ENCODE measurements around the gene OR4P4. TPM values are rescaled to one million over a fixed set of nuclear protein-coding genes. Genes with fewer than 3 reads are reported as not detected.

The OR4P4 gene
- not detected for polyA plus RNA-seq (2013, experiment 1 of 2)
- polyA plus RNA-seq (2013, experiment 2 of 2) = not detected

DNA sequence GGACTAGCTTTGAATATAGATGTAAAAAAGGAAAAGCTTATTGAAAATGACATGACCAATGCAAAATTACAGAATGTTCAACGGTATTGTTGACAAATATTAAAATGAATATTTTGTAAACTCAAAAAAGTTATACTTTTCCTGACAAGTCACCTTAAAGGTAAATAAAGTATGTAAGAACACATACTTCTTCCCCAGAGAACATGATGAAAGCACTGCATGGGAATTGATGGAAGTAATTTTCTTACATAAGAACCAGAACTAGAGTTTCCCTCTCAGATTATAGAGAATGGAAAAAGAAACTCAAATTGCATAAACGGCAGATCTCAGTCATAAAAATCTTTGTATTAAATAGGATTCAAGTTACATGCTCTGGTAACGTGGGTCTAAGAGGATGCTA, at the start of gene OR4P4:
OR4P4 (plus strand) TSS at position 301 of the 400 bp plus-strand sequence.
- no peaks in the 10 kb centered on the region for H3K79me1 ChIP-seq (ENCODE audit: low read depth, low read length)
- no peak within 1 kb of the TSS for H3K14ac ChIP-seq (ENCODE audit: low read length)
- H2BK15ac ChIP-seq (ENCODE audit: low read length) = no peak within 1 kb of the TSS
- no peak within 1 kb of the TSS for H2AFZ ChIP-seq (ENCODE audit: low read length)
- no peak within 1 kb of the TSS for H3K23ac ChIP-seq (ENCODE audit: low read depth, low read length, poor library complexity)
- H3K4me2 ChIP-seq (ENCODE audit: insufficient read depth, low read length, poor library complexity, severe bottlenecking) = no peak within 1 kb of the TSS
- H3K9me3 ChIP-seq (replicated peaks in 1 of 2; ENCODE audit: control insufficient read depth in 2 of 2, insufficient read depth in 1 of 2, low read depth in 1 of 2, low read length in 2 of 2) = peaks cover 0 to 1% of the 10 kb centered on the region in 2 donors
- no peak within 1 kb of the TSS for H2AK5ac ChIP-seq (ENCODE audit: low read depth, low read length)
- H3K27ac ChIP-seq (replicated peaks; ENCODE audit: low read length) = no peak within 1 kb of the TSS
- H3K4me1 ChIP-seq (ENCODE audit: control insufficient read depth in 2 of 2, insufficient read depth in 1 of 2, low read depth in 1 of 2, low read length in 2 of 2) = no peaks in the 10 kb centered on the region
- H2BK5ac ChIP-seq (ENCODE audit: low read length) = no peak within 1 kb of the TSS
- no peak within 1 kb of the TSS for H2BK12ac ChIP-seq (ENCODE audit: low read length)
- H3K4ac ChIP-seq (ENCODE audit: low read length) = no peak within 1 kb of the TSS
- no CpG with 5 or more reads among the region's 3 CpGs for WGBS, 2 donors (ENCODE audit: extremely low coverage in 2 of 2, insufficient read length in 2 of 2, insufficient replicate concordance in 1 of 2)
- no peak within 1 kb of the TSS for H4K8ac ChIP-seq (ENCODE audit: low read depth, low read length)
- H3K27me3 ChIP-seq (ENCODE audit: control insufficient read depth in 3 of 3, insufficient read depth in 3 of 3, low read depth in 1 of 3, low read length in 3 of 3) = no peaks in the 10 kb centered on the region
- no peak within 1 kb of the TSS for H2BK120ac ChIP-seq (ENCODE audit: low read depth, low read length)
- no peak within 1 kb of the TSS for H4K91ac ChIP-seq (ENCODE audit: low read depth, low read length, poor library complexity)
- H3K4me3 ChIP-seq (ENCODE audit: low read length in 2 of 2) = no peak within 1 kb of the TSS
- no peaks in the 10 kb centered on the region for H3K36me3 ChIP-seq (replicated peaks in 1 of 2; ENCODE audit: control insufficient read depth in 2 of 2, insufficient read depth in 2 of 2, low read length in 2 of 2)
- H3K9ac ChIP-seq (ENCODE audit: low read depth, low read length, poor library complexity) = no peak within 1 kb of the TSS
- no peak for DNase-seq (ENCODE audit: low spot score)
- H3K18ac ChIP-seq (ENCODE audit: low read length) = no peak within 1 kb of the TSS

DNA sequence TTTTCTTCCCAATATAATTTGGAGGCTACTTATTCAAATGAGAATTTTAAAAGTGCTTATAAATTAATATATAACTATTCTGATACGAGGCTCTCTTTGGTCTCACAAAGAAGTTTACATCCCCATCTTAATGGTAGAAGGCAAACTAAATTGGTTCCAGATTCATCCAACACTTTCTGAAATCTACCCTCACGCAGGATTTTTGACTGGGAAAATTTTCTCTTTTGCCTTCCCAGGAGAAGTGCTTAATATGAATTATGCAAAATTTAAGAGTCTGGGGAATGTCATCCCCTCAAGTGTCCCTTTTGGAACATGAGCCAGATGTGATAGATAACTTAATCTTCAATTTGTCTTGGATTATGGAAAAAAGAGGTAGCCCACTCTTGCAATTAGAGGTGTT, 27.4 kb upstream of the OR4P4 start, which contains the start of gene OR4C11:
OR4C11 (minus strand) TSS at position 101 of the 400 bp plus-strand sequence. CDS start 3,272 bp downstream, outside the sequence.
- DNase-seq (ENCODE audit: low spot score) = no peak
- Histone ChIP-seq H2BK5ac (ENCODE audit: low read length) (no peak within 1 kb of the TSS), H2BK12ac (ENCODE audit: low read length) (no peak within 1 kb of the TSS), H3K4me2 (ENCODE audit: insufficient read depth, low read length, poor library complexity, severe bottlenecking) (no peak within 1 kb of the TSS), H3K9ac (ENCODE audit: low read depth, low read length, poor library complexity) (no peak within 1 kb of the TSS), H3K23ac (ENCODE audit: low read depth, low read length, poor library complexity) (no peak within 1 kb of the TSS), H4K91ac (ENCODE audit: low read depth, low read length, poor library complexity) (no peak within 1 kb of the TSS), H3K9me3 (replicated peaks in 1 of 2; ENCODE audit: control insufficient read depth in 2 of 2, insufficient read depth in 1 of 2, low read depth in 1 of 2, low read length in 2 of 2) (no peaks in the 10 kb centered on the region), H3K27ac (replicated peaks; ENCODE audit: low read length) (no peak within 1 kb of the TSS), H2AFZ (ENCODE audit: low read length) (no peak within 1 kb of the TSS), H3K27me3 (ENCODE audit: control insufficient read depth in 3 of 3, insufficient read depth in 3 of 3, low read depth in 1 of 3, low read length in 3 of 3) (no peaks in the 10 kb centered on the region), H3K4me3 (ENCODE audit: low read length in 2 of 2) (no peak within 1 kb of the TSS), H4K8ac (ENCODE audit: low read depth, low read length) (no peak within 1 kb of the TSS), H3K36me3 (replicated peaks in 1 of 2; ENCODE audit: control insufficient read depth in 2 of 2, insufficient read depth in 2 of 2, low read length in 2 of 2) (no peaks in the 10 kb centered on the region), H3K14ac (ENCODE audit: low read length) (no peak within 1 kb of the TSS), H3K4ac (ENCODE audit: low read length) (no peak within 1 kb of the TSS), H3K18ac (ENCODE audit: low read length) (no peak within 1 kb of the TSS), H2BK120ac (ENCODE audit: low read depth, low read length) (no peak within 1 kb of the TSS), H3K4me1 (ENCODE audit: control insufficient read depth in 2 of 2, insufficient read depth in 1 of 2, low read depth in 1 of 2, low read length in 2 of 2) (no peaks in the 10 kb centered on the region), H2AK5ac (ENCODE audit: low read depth, low read length) (no peak within 1 kb of the TSS), H2BK15ac (ENCODE audit: low read length) (no peak within 1 kb of the TSS), H3K79me1 (ENCODE audit: low read depth, low read length) (no peaks in the 10 kb centered on the region)
- WGBS, 2 donors (ENCODE audit: extremely low coverage in 2 of 2, insufficient read length in 2 of 2, insufficient replicate concordance in 1 of 2) = no CpG with 5 or more reads among the region's 2 CpGs

DNA sequence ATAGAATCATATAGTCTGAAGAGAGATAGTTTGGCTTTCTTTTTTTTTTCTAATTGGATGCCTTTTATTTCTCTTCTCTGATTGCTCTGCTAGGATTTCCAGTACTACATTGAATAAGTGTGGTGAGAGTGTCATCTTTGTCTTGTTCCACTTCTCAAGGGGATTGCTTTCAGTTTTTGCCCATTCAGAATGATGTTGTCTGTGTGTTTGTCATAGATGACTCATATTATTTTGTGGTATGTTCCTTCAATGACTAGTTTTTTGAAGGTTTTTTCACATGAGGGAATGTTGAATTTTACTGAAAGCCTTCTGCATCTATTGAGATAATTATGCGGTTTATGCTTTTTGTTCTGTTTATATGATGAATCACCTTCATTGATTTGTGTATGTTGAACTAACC, 10.4 kb upstream of the OR4P4 start:
- no peak overlapping the region for H4K91ac ChIP-seq (ENCODE audit: low read depth, low read length, poor library complexity)
- no peaks in the 10 kb centered on the region for H3K79me1 ChIP-seq (ENCODE audit: low read depth, low read length)
- H3K9ac ChIP-seq (ENCODE audit: low read depth, low read length, poor library complexity) = no peak overlapping the region
- no peak overlapping the region for H2BK120ac ChIP-seq (ENCODE audit: low read depth, low read length)
- no peak overlapping the region for H3K14ac ChIP-seq (ENCODE audit: low read length)
- H3K4me3 ChIP-seq (ENCODE audit: low read length in 2 of 2) = no peak overlapping the region
- H3K18ac ChIP-seq (ENCODE audit: low read length) = no peak overlapping the region
- H3K23ac ChIP-seq (ENCODE audit: low read depth, low read length, poor library complexity) = no peak overlapping the region
- H3K27me3 ChIP-seq (ENCODE audit: control insufficient read depth in 3 of 3, insufficient read depth in 3 of 3, low read depth in 1 of 3, low read length in 3 of 3) = no peaks in the 10 kb centered on the region
- H3K4ac ChIP-seq (ENCODE audit: low read length) = no peak overlapping the region
- H2BK5ac ChIP-seq (ENCODE audit: low read length) = no peak overlapping the region
- H2AK5ac ChIP-seq (ENCODE audit: low read depth, low read length) = no peak overlapping the region
- H3K4me2 ChIP-seq (ENCODE audit: insufficient read depth, low read length, poor library complexity, severe bottlenecking) = no peak overlapping the region
- H2BK12ac ChIP-seq (ENCODE audit: low read length) = no peak overlapping the region
- no peak overlapping the region for H2AFZ ChIP-seq (ENCODE audit: low read length)
- WGBS, 2 donors (ENCODE audit: extremely low coverage in 2 of 2, insufficient read length in 2 of 2, insufficient replicate concordance in 1 of 2) = no CpG with 5 or more reads among the region's 1 CpG
- no peak overlapping the region for H3K27ac ChIP-seq (replicated peaks; ENCODE audit: low read length)
- H3K4me1 ChIP-seq (ENCODE audit: control insufficient read depth in 2 of 2, insufficient read depth in 1 of 2, low read depth in 1 of 2, low read length in 2 of 2) = no peaks in the 10 kb centered on the region
- no peak overlapping the region for H2BK15ac ChIP-seq (ENCODE audit: low read length)
- no peaks in the 10 kb centered on the region for H3K36me3 ChIP-seq (replicated peaks in 1 of 2; ENCODE audit: control insufficient read depth in 2 of 2, insufficient read depth in 2 of 2, low read length in 2 of 2)
- DNase-seq (ENCODE audit: low spot score) = no peak
- H4K8ac ChIP-seq (ENCODE audit: low read depth, low read length) = no peak overlapping the region
- H3K9me3 ChIP-seq (replicated peaks in 1 of 2; ENCODE audit: control insufficient read depth in 2 of 2, insufficient read depth in 1 of 2, low read depth in 1 of 2, low read length in 2 of 2) = peaks cover 0 to 4% of the 10 kb centered on the region in 2 donors

DNA sequence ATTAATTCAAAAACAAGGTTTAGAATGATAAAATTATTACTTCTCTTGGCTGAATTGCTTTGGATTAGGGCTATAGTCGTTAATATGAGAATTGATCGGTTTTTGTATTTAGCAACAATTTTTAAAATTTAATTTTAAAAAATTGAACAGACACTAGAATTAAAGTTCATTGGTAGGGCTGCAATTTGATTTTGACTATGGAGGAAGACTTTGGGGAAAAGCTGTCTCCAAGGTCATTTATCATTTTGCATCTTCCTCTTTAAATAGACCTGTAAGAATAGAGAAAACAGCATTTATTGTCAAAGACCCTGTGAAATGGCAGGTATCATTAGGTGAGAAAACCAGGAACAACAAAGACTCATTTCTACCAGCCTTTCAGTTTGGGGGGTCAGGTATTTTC, 13.1 kb downstream of the OR4P4 start, which contains the start of gene OR4S2:
OR4S2 (plus strand) TSS at position 301 of the 400 bp plus-strand sequence. CDS start 2,577 bp downstream, outside the sequence.
- no peak for DNase-seq (ENCODE audit: low spot score)
- Histone ChIP-seq H3K4me3 (ENCODE audit: low read length in 2 of 2) (no peak within 1 kb of the TSS), H2AFZ (ENCODE audit: low read length) (no peak within 1 kb of the TSS), H3K23ac (ENCODE audit: low read depth, low read length, poor library complexity) (no peak within 1 kb of the TSS), H3K9me3 (replicated peaks in 1 of 2; ENCODE audit: control insufficient read depth in 2 of 2, insufficient read depth in 1 of 2, low read depth in 1 of 2, low read length in 2 of 2) (no peaks in the 10 kb centered on the region), H3K27ac (replicated peaks; ENCODE audit: low read length) (no peak within 1 kb of the TSS), H2BK15ac (ENCODE audit: low read length) (no peak within 1 kb of the TSS), H3K4me2 (ENCODE audit: insufficient read depth, low read length, poor library complexity, severe bottlenecking) (no peak within 1 kb of the TSS), H3K4ac (ENCODE audit: low read length) (no peak within 1 kb of the TSS), H4K8ac (ENCODE audit: low read depth, low read length) (no peak within 1 kb of the TSS), H3K14ac (ENCODE audit: low read length) (no peak within 1 kb of the TSS), H2AK5ac (ENCODE audit: low read depth, low read length) (no peak within 1 kb of the TSS), H3K4me1 (ENCODE audit: control insufficient read depth in 2 of 2, insufficient read depth in 1 of 2, low read depth in 1 of 2, low read length in 2 of 2) (no peaks in the 10 kb centered on the region), H2BK12ac (ENCODE audit: low read length) (no peak within 1 kb of the TSS), H3K9ac (ENCODE audit: low read depth, low read length, poor library complexity) (no peak within 1 kb of the TSS), H3K36me3 (replicated peaks in 1 of 2; ENCODE audit: control insufficient read depth in 2 of 2, insufficient read depth in 2 of 2, low read length in 2 of 2) (no peaks in the 10 kb centered on the region), H3K18ac (ENCODE audit: low read length) (no peak within 1 kb of the TSS), H3K79me1 (ENCODE audit: low read depth, low read length) (no peaks in the 10 kb centered on the region), H4K91ac (ENCODE audit: low read depth, low read length, poor library complexity) (no peak within 1 kb of the TSS), H2BK5ac (ENCODE audit: low read length) (no peak within 1 kb of the TSS), H2BK120ac (ENCODE audit: low read depth, low read length) (no peak within 1 kb of the TSS), H3K27me3 (ENCODE audit: control insufficient read depth in 3 of 3, insufficient read depth in 3 of 3, low read depth in 1 of 3, low read length in 3 of 3) (no peaks in the 10 kb centered on the region)
- WGBS, 2 donors (ENCODE audit: extremely low coverage in 2 of 2, insufficient read length in 2 of 2, insufficient replicate concordance in 1 of 2) = no CpG with 5 or more reads among the region's 2 CpGs
